Left forelimb (tissue), 1 donor: ENCODE data around the gene BMPR2.
"Not testable (repeated sequence)": the region's sequence is repeated elsewhere in the genome, so short reads cannot be mapped to it uniquely, and the experiment has no call there.

Source experiments
- DNase-seq: peaks from one replicate; pipeline ENCODE4 v3.0.0-alpha.2; 2018; ENCODE audit warnings: low spot score

Gene BMPR2

GRCh38 chr2:202375609-202376408, at the start of gene BMPR2:
BMPR2 (plus strand) TSS chr2:202376327; CDS start chr2:202377475, 1,148 bp downstream.
- DNase-seq: peak; percentile 95

DNA sequence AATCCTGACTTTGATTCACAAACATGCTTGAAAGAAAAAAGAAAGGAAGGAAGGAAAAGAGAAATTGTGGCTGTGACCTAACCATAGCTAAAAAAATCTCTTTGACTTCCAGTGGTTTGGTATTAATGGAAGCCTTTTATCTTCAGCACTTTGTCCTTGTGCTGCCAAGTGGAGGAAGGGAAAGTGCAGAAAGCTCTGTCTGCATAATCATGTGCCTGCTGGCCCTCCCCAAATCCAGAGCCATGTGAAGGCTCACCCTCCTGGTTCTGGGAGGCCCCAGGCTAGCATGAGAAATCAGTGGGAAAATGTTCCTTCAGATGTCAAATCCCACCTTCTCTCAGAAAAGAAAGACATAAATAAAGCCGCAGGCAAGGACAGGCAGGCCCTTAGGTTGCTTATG, 48.3 kb upstream of the BMPR2 start:
- DNase-seq: no peak

- no peak for DNase-seq
Measured at GRCh38 chr2:202335791-202336467, 40.2 kb upstream of the BMPR2 start.

DNA sequence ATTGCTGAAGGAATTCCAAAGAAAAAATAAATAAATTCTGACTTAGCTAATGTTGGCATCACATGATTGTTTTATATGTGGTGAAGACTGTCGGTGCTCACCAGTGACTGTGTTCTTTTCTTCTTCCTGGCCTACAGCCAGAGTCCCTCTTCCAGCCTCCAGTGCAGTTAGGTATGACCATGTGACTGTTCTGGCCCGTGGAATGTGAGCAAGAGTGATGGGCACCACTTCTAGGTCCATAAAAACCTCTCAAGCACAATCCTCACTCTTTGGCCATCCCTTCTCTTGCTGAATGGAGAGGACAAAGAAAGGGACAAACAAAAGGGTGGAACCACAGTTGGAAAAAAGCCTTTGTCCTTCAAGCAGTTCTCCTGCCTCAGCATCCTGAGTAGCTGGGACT, 39.0 kb upstream of the BMPR2 start:
- no peak for DNase-seq

- no peak for DNase-seq
Measured at GRCh38 chr2:202337706-202338346, 38.3 kb upstream of the BMPR2 start.

- no peak for DNase-seq
Measured at GRCh38 chr2:202339071-202339870, 36.9 kb upstream of the BMPR2 start.

GRCh38 chr2:202344178-202344577, 31.9 kb upstream of the BMPR2 start:
- no peak for DNase-seq

- DNase-seq: no peak
Measured at GRCh38 chr2:202346180-202346579, 29.9 kb upstream of the BMPR2 start.

DNA sequence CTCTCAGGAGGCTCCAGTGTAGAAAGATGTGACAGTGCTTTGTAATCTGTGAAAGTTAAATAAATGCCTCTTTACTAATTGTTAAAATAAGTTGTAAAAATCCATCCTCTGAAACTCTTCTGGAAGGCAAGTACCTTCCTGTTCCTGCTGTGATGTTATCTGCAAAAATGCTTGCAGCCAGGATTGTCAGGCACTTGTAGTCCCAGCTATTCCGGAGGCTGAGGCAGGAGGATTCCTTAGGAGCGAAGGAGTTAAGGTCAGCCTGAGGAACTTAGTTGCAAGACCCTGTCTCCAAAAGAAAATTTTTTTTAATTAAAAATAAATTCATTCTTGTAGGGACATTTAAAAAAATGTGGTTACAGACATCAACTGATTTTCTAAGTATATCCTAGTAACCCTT, 22.7 kb upstream of the BMPR2 start:
- DNase-seq: no peak

- no peak for DNase-seq
Measured at GRCh38 chr2:202355993-202356505, 20.1 kb upstream of the BMPR2 start.

DNA sequence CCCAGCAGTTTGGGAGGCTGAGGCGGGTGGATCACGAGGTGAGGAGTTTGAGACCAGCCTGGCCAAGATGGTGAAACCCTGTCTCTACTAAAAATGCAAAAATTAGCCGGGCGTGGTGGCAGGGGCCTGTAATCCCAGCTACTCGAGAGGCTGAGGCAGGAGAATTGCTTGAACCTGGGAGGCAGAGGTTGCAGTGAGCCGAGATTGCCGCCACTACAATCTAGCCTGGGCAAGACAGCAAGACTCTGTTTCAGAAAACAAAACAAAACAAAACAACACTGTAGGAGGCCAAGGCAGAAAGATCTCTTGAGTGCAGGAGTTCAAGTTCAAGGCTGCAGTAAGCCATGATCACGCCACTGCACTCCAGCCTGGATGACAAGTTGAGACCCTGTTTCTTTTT, 17.2 kb upstream of the BMPR2 start:
- not testable (repeated sequence) for DNase-seq

DNA sequence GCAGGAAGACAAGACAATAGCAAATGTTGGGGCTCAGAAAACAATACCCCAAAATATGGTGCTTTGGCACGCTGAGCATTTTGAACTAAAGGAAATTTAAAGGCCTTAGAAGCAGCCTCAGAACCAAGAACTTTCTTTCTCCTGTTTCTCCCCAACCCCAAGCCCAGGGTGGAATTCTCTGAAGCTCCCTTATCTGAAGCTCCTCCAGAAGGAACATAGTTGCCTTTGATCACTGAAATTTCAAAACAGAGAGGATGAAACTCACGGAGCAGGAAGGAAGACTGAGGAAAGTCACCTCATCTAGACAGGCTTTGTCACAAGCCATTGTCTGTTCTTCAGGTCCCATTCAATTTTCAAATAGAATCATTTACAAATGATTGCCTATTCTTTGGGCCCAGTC, 15.5 kb upstream of the BMPR2 start:
- DNase-seq: no peak

DNA sequence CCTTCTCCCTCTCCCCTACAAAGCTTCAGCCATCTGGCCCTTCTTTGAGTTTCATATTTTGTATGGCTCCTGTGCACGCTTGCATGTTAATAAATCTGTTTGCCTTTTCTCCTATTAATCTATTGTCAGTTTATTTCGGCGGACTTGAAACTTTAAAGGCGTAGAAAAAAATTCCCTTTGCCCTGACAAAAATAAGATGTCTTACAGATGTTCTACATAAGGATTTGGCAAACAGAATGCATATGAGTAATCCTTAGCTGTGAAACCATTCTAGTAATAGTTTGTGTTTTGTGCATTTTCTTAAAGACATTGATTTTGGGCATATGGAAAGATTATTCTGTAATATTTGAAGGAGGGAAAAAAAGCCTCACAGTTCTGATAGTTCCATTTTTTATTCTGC, 15.0 kb upstream of the BMPR2 start:
- DNase-seq: no peak

DNA sequence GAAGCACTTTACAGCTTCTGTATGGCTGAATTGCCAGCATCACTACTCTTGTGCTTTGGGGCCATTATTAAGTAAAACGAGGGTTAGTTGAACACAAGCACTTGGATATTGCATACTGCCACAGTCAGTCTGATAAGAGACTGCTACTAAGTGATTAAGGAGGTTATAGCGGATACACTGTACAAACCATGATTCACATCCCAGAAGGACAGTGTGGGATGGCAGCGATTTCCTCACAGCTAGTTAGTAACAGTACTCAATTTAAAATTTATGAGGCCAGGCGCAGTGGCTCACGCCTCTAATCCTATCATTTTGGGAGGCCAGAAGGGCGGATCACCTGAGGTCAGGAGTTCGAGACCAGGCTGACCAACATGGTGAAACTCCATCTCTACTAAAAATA, 2.6 kb upstream of the BMPR2 start:
- DNase-seq: no peak

- not testable (repeated sequence) for DNase-seq
Measured at GRCh38 chr2:202374383-202374782, 1.7 kb upstream of the BMPR2 start.

DNA sequence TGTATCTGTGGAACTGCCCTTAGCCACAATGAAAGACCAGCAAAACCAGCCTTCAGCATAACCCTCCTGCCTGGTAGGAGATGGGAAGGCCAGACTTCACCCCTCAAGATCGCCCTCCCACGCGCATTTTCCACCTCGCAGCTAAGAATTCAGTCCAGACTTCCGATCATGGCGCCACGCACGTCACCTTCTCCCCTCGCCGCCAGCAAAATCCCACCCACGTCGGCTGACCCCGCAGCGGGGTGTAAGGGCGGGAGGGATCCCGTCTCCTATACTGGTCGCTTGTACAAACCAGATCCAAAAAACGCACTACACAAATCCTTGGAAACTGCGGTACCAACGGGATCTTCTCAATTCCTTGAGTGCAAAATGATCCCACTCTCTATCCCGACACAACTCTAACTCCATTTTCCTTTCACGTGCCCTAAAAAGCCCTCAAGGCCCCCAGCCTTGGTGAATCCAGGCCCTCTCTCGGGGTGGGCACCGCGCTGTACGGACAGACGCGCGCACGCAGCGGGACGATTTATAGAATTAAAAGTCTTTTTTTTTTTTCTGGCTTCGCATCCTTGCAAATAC, 1.0 kb upstream of the BMPR2 start:
- peak; percentile 88 for DNase-seq

DNA sequence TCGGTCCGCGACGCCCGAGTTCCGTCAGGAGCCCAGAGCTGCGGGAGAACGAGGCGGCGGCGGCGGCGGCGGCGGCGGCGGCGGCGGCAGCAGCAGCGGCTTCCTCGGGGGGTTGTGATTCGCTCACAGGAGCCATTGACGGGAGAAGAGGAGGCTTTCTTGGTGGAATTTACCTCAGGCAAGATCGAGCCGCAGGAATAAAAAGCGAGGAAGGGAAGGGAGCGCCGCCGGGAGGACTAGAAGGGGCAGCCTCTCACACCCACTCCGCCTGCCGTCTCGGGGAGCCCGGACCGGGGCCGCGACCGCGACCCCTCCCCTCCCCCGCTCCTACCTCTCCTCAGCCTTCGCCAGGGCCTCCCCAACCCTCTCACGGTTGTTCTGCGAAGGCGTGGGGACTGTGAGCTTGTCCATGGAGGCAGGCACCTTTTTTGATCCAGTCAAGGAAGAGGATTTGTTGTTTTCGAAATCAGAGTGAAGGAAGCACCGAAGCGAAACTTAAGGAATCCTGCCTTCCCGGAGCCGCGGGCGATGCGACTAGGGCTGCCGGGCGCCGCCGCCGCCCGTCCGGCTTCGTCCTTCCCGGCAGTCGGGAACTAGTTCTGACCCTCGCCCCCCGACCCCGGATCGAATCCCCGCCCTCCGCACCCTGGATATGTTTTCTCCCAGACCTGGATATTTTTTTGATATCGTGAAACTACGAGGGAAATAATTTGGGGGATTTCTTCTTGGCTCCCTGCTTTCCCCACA, 506 bp downstream of the BMPR2 start:
- peak; percentile 82 for DNase-seq

- DNase-seq: peak; percentile 68
Measured at GRCh38 chr2:202377207-202377761, 1.2 kb downstream of the BMPR2 start.

DNA sequence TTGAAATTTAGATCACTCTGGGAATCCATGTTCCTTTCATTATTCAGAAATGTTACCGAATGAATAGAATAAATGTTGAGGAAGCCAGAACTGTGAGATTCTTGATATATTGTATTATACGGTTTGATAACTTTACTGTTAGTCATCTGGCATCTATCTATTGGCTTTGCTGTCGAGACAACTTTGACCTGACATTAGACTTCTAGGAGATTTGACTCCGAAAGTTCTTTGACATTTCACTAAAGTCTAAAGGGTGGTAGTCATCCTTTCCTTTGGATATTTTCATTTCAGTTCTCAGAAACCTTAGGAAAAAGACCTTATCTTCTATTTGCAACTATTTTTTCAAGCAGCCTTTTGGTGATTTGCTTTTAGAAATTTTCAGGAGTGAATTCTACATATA, 1.9 kb downstream of the BMPR2 start:
- no peak for DNase-seq

DNA sequence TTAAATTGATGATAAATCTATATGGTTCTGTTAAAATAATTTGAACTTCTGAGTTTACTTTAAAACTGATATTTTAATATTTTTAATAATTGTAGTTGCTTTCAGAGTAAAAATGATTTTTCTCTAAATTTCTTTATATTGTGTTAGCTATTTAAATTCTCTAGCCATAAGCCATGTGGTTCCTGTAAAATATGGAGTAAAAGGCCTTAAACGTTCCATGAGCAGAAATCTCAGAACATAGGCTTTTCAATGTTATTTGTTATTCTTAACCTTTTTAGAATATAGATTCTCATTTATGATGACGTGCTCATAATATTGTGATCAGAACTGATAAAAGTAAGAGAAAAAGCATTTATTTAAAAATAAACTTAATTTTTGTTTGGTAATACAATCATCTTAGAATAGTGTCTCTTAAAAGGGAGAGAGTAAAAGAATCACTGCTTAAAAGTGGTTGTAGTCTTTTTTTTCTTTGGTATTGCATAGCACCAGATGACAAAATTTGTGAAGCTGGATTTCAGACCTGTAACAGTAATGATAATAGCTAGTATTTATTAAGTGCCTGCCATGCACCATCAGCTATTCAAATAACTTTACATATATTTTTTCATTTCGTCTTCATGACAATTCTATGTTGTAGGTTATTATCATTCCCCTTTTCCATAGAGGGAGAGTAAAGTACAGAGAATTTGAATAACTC, 2.7 kb downstream of the BMPR2 start:
- no peak for DNase-seq
